ENCODE measurements around the gene SCGB1D2. TPM values are rescaled to one million over a fixed set of nuclear protein-coding genes. Genes with fewer than 3 reads are reported as not detected.

SCGB1D2 gene
- total RNA-seq, 1 experiment from 2014 or later: not detected

GRCh38 chr11:62208785-62209144, 33.3 kb upstream of the SCGB1D2 start:
- Mint-ChIP-seq H3K27me3 (ENCODE audit: unreplicated experiment) (peaks cover 46% of the 10 kb centered on the region), H3K36me3 (ENCODE audit: insufficient read depth, unreplicated experiment) (no peaks in the 10 kb centered on the region), H3K4me1 (ENCODE audit: low read depth, unreplicated experiment) (no peaks in the 10 kb centered on the region), H3K4me3 (ENCODE audit: low read depth, unreplicated experiment) (no peak overlapping the region), H3K27ac (ENCODE audit: unreplicated experiment) (no peak overlapping the region), H3K9me3 (ENCODE audit: low read depth, unreplicated experiment) (no peaks in the 10 kb centered on the region)
- intact Hi-C loops (cut with micrococcal nuclease; ENCODE audit: unreplicated experiment): loop anchor here (1.0 kb wide), 1 partner anchor 37 kb away; no protein-coding TSS in a partner anchor
- no TSS peak for BruUV-seq (replicated peaks)
- CTCF ChIA-PET: no interaction called here
- no peak for TF ChIP-seq CTCF (IDR thresholded peaks at IDR 0.05; ENCODE audit: unreplicated experiment)
- DNase-seq: no peak

GRCh38 chr11:62217191-62217748, 24.8 kb upstream of the SCGB1D2 start:
- Mint-ChIP-seq H3K9me3 (ENCODE audit: low read depth, unreplicated experiment) (no peaks in the 10 kb centered on the region), H3K4me1 (ENCODE audit: low read depth, unreplicated experiment) (no peaks in the 10 kb centered on the region), H3K27me3 (ENCODE audit: unreplicated experiment) (peaks cover 35% of the 10 kb centered on the region), H3K4me3 (ENCODE audit: low read depth, unreplicated experiment) (no peak overlapping the region), H3K27ac (ENCODE audit: unreplicated experiment) (no peak overlapping the region), H3K36me3 (ENCODE audit: insufficient read depth, unreplicated experiment) (no peaks in the 10 kb centered on the region)
- peak; percentile 42 for TF ChIP-seq CTCF (IDR thresholded peaks at IDR 0.05; ENCODE audit: unreplicated experiment)
- no TSS peak for BruUV-seq (replicated peaks)
- CTCF ChIA-PET: interaction anchor here (0.7 to 1.4 kb wide), 3 partner anchors 64 to 121 kb away, joined by 3 to 9 read pairs (median 3); no protein-coding TSS in a partner anchor
- DNase-seq: peak; percentile 5
- intact Hi-C loops (cut with micrococcal nuclease; ENCODE audit: unreplicated experiment): loop anchor here (1.0 to 2.0 kb wide), 2 partner anchors 93 to 162 kb away; no protein-coding TSS in a partner anchor

- no peak for TF ChIP-seq CTCF (IDR thresholded peaks at IDR 0.05; ENCODE audit: unreplicated experiment)
- BruUV-seq (replicated peaks): no TSS peak
- Mint-ChIP-seq H3K36me3 (ENCODE audit: insufficient read depth, unreplicated experiment) (no peaks in the 10 kb centered on the region), H3K27me3 (ENCODE audit: unreplicated experiment) (peaks cover 29% of the 10 kb centered on the region), H3K27ac (ENCODE audit: unreplicated experiment) (no peak overlapping the region), H3K9me3 (ENCODE audit: low read depth, unreplicated experiment) (peaks cover 8% of the 10 kb centered on the region), H3K4me1 (ENCODE audit: low read depth, unreplicated experiment) (no peaks in the 10 kb centered on the region), H3K4me3 (ENCODE audit: low read depth, unreplicated experiment) (no peak overlapping the region)
- no peak for DNase-seq
- CTCF ChIA-PET: no interaction called here
- intact Hi-C loops (cut with micrococcal nuclease; ENCODE audit: unreplicated experiment): no loop called here
Measured at GRCh38 chr11:62221498-62221897, 20.5 kb upstream of the SCGB1D2 start.

DNA sequence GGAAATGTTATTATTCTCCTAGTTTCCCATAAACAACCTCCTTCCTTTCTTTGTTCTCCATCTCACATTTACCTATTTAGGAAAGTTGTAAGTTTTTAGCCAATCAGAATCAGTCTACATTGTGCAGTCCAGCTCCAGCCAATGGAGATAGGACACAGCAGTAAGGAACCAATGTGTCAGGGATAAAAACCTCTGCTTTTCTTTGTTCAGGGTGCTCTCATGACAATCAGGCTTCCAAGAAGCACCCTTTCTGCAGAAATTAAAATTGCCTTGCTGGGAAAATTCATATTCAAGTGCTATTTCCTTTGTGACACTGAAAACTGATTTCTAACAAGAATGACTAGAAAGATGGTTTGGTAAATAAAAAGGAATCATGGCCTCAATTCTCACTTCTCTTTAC, 18.9 kb upstream of the SCGB1D2 start:
- Mint-ChIP-seq H3K36me3 (ENCODE audit: insufficient read depth, unreplicated experiment) (no peaks in the 10 kb centered on the region), H3K27ac (ENCODE audit: unreplicated experiment) (no peak overlapping the region), H3K4me1 (ENCODE audit: low read depth, unreplicated experiment) (no peaks in the 10 kb centered on the region), H3K4me3 (ENCODE audit: low read depth, unreplicated experiment) (no peak overlapping the region), H3K9me3 (ENCODE audit: low read depth, unreplicated experiment) (peaks cover 8% of the 10 kb centered on the region), H3K27me3 (ENCODE audit: unreplicated experiment) (peaks cover 25% of the 10 kb centered on the region)
- no TSS peak for BruUV-seq (replicated peaks)
- no peak for TF ChIP-seq CTCF (IDR thresholded peaks at IDR 0.05; ENCODE audit: unreplicated experiment)
- intact Hi-C loops (cut with micrococcal nuclease; ENCODE audit: unreplicated experiment): no loop called here
- DNase-seq: no peak
- CTCF ChIA-PET: no interaction called here
